OCI-LY1 (cell line): ENCODE data around the gene RFK.

Experiments used
- CTCF ChIP-seq: fragments of 200-600 bp; sonication (generic), shearing (Covaris generic); IDR thresholded peaks from 2 replicates; pipeline ENCODE4 v1.5.1; 2017; ENCODE audit warnings: mild to moderate bottlenecking, antibody characterized with exemption, low read length, moderate library complexity, mixed read lengths
- EZH2 ChIP-seq: fragments of 200-600 bp; sonication (generic), shearing (Covaris generic); IDR thresholded peaks from 2 replicates; pipeline ENCODE4 v1.8.0; 2017; ENCODE audit warnings: borderline replicate concordance, mixed run types, mild to moderate bottlenecking, antibody characterized with exemption, low read length, moderate library complexity, mixed read lengths

- TF ChIP-seq CTCF (no peak), EZH2 (no peak)
These were observed 28.0 kb downstream of the RFK start for GRCh38 chr9:76366275-76366674.
